Prostate gland (tissue), 2 donors: ENCODE data around the gene PERCC1.

Experiments
- CTCF ChIP-seq, 4 experiments: fragments of 200-600 bp in 2 of 4; fragments of 450-650 bp in 2 of 4; sonication (generic) in 2 of 4; IDR thresholded peaks; 1 replicate in 3 of 4; 2 replicates in 1 of 4; pipeline ENCODE4 v1.5.1; 2016 to 2019; ENCODE audit warnings: antibody characterized with exemption in 4 of 4, mild to moderate bottlenecking in 2 of 4, moderate library complexity in 2 of 4
- POLR2A ChIP-seq: fragments of 450-650 bp; IDR thresholded peaks from one replicate; pipeline ENCODE4 v1.6.1; 2016; ENCODE audit warnings: antibody characterized with exemption, mild to moderate bottlenecking

- TF ChIP-seq CTCF (IDR thresholded peaks at IDR 0.05) (peak in 1 of 4 experiments; percentile 7), POLR2A (peak; percentile 78)
These were observed 44.1 kb downstream of the PERCC1 start, which contains the start of gene CLCN7 for GRCh38 chr16:1474796-1475551.
